ENCODE results near the gene ABCA7. TPM values are rescaled to one million over a fixed set of nuclear protein-coding genes. Genes with fewer than 3 reads are reported as not detected.

The ABCA7 gene
- total and polyA plus RNA-seq, 2 of the 13 experiments (the other 11 are each of a cell fraction or from before 2014, with no cell fraction given), result 4.4 to 32.4 TPM

DNA sequence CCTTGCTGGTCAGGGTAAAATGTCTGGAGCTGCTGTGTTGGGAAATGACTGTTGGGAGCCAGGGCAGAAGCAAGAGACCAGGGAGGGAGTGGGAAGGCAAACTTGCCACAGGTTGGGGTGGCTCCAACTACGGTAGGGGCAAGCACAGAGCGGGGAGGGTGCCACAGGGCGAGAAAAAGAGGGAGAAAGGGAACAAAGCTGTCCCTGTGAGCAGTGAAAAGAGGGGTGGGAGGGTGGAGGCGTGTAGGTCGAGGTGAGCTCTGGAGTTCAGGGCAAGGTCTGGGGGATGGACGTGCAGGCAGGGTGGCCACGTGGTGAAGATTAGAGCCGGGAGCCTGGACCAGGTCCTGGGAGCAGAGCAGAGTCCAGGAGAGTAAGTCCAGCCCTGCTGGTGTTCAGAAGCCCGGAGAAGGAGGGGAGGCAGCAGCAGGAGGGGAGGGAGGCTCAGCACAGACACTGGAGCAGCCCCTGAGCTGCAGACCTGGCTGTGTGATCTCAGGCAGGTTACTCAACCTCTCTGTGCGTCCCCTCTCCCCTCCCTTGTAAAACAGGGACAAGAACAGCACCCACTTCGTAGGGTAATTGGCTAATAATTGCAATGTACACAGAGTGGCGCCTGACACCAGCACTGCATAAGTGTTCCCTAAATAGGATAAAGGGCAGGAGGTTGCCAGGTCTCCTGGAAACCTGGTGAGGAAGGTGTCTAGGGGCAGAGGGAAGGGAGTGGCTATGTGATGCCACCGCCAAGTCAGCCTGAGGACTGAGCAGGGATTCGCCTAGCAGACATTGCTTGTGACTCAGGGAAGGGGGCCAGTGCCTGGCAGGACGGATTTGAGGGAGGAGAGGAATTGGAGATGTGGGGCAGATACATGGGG is 58.5 kb downstream of the ABCA7 start (continued):
- TF ChIP-seq, protein P1, sequence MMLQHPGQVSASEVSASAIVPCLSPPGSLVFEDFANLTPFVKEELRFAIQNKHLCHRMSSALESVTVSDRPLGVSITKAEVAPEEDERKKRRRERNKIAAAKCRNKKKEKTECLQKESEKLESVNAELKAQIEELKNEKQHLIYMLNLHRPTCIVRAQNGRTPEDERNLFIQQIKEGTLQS (CRISPR knock-in tag; IDR thresholded peaks at IDR 0.05), result no peak
- TF ChIP-seq ZNF615 (CRISPR knock-in tag; IDR thresholded peaks at IDR 0.05; ENCODE audit: borderline replicate concordance) (no peak), MBNL3 (CRISPR knock-in tag; conservative IDR thresholded peaks at IDR 0.05) (no peak), ZNF496 (CRISPR knock-in tag; IDR thresholded peaks at IDR 0.05; ENCODE audit: insufficient replicate concordance) (no peak), ARNT (IDR thresholded peaks at IDR 0.05) (no peak), ZNF207 (IDR thresholded peaks at IDR 0.05; ENCODE audit: borderline replicate concordance) (no peak), ZNF567 (CRISPR knock-in tag; IDR thresholded peaks at IDR 0.05; ENCODE audit: borderline replicate concordance) (0 out of 2 replicates have a peak, but pooled peaks have one; percentile 19), HNF4G (IDR thresholded peaks at IDR 0.05; ENCODE audit: borderline replicate concordance, low read depth, low read length) (peak; percentile 93), HNF4G (CRISPR knock-in tag; IDR thresholded peaks at IDR 0.05; ENCODE audit: borderline replicate concordance, low read depth) (peak; percentile 92), GZF1 (CRISPR knock-in tag; IDR thresholded peaks at IDR 0.05) (0 out of 2 replicates have a peak, but pooled peaks have one; percentile 32), ZNF788 (CRISPR knock-in tag; IDR thresholded peaks at IDR 0.05; ENCODE audit: borderline replicate concordance) (peak; percentile 29; the same call in 1 of the 2 replicates), ZNF674 (CRISPR knock-in tag; IDR thresholded peaks at IDR 0.05; ENCODE audit: low read depth) (no peak), RAD21 (CRISPR knock-in tag; IDR thresholded peaks at IDR 0.05) (peak; percentile 54; the same call in 1 of the 2 replicates), NFYB (CRISPR knock-in tag; IDR thresholded peaks at IDR 0.05) (no peak; the same call in 1 of the 2 replicates), ZNF609 (CRISPR knock-in tag; IDR thresholded peaks at IDR 0.05; ENCODE audit: borderline replicate concordance) (peak; percentile 77; the same call in 1 of the 2 replicates), TEAD2 (CRISPR knock-in tag; IDR thresholded peaks at IDR 0.05) (no peak), RCOR2 (CRISPR knock-in tag; IDR thresholded peaks at IDR 0.05) (peak; percentile 95)
- TF ChIP-seq, protein P2, sequence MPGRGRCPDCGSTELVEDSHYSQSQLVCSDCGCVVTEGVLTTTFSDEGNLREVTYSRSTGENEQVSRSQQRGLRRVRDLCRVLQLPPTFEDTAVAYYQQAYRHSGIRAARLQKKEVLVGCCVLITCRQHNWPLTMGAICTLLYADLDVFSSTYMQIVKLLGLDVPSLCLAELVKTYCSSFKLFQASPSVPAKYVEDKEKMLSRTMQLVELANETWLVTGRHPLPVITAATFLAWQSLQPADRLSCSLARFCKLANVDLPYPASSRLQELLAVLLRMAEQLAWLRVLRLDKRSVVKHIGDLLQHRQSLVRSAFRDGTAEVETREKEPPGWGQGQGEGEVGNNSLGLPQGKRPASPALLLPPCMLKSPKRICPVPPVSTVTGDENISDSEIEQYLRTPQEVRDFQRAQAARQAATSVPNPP (CRISPR knock-in tag; IDR thresholded peaks at IDR 0.05), result peak; percentile 74; the same call in 1 of the 2 replicates

All from HepG2 (cell line).